Pulmonary artery endothelial cell (primary cell): Measurements from ENCODE around the gene CGN. TPM values are rescaled to one million over a fixed set of nuclear protein-coding genes. Genes with fewer than 3 reads are reported as not detected.

Experiments
- DNase-seq: peaks from one replicate; pipeline ENCODE4 v3.0.0-alpha.2; 2011; ENCODE audit warnings: low read depth, low spot score
- total RNA-seq: library from RNA; depleted of rRNA; stranded (reverse); fragments of >200 nt; gene quantifications from 2 replicates; pipeline ENCODE4 v1.2.3, GENCODE V29; 2014

CGN gene
- total RNA-seq: 0.71 and 0.79 TPM in 2 replicates

- peak; percentile 49 for DNase-seq
Observed at GRCh38 chr1:151510957-151511635, at the start of gene CGN. Gene CGN, plus strand, starts transcription at chr1:151511387. Its CDS starts 7,133 bp downstream, at chr1:151518520.

GRCh38 chr1:151461694-151462093 lies 49.5 kb upstream of the CGN start:
- DNase-seq: no peak

GRCh38 chr1:151465026-151465425 lies 46.2 kb upstream of the CGN start:
- DNase-seq: no peak

GRCh38 chr1:151472856-151473731 lies 38.1 kb upstream of the CGN start:
- DNase-seq: peak; percentile 17

- no peak for DNase-seq
Observed at GRCh38 chr1:151474745-151475144, 36.4 kb upstream of the CGN start.

GRCh38 chr1:151475175-151475574 lies 36.0 kb upstream of the CGN start:
- DNase-seq: no peak

- DNase-seq: no peak
Observed at GRCh38 chr1:151476083-151476482, 35.1 kb upstream of the CGN start.

GRCh38 chr1:151477066-151477465 lies 34.1 kb upstream of the CGN start:
- DNase-seq: no peak

GRCh38 chr1:151478140-151478812 lies 32.9 kb upstream of the CGN start:
- no peak for DNase-seq

GRCh38 chr1:151478923-151479322 lies 32.3 kb upstream of the CGN start:
- no peak for DNase-seq

- DNase-seq: no peak
Observed at GRCh38 chr1:151479462-151479861, 31.7 kb upstream of the CGN start.

- no peak for DNase-seq
Observed at GRCh38 chr1:151482017-151482416, 29.2 kb upstream of the CGN start.

- no peak for DNase-seq
Observed at GRCh38 chr1:151485685-151486255, 25.4 kb upstream of the CGN start.

GRCh38 chr1:151486557-151486956 lies 24.6 kb upstream of the CGN start:
- DNase-seq: no peak

- DNase-seq: no peak
Observed at GRCh38 chr1:151491641-151492040, 19.5 kb upstream of the CGN start.

- no peak for DNase-seq
Observed at GRCh38 chr1:151492120-151492519, 19.1 kb upstream of the CGN start.

- DNase-seq: no peak
Observed at GRCh38 chr1:151493042-151493441, 18.1 kb upstream of the CGN start.

GRCh38 chr1:151494741-151495281 lies 16.4 kb upstream of the CGN start:
- peak; percentile 50 for DNase-seq

GRCh38 chr1:151495316-151495715 lies 15.9 kb upstream of the CGN start:
- no peak for DNase-seq

- no peak for DNase-seq
Observed at GRCh38 chr1:151499365-151499764, 11.8 kb upstream of the CGN start.

GRCh38 chr1:151499930-151500329 lies 11.3 kb upstream of the CGN start:
- no peak for DNase-seq

GRCh38 chr1:151501474-151501873 lies 9.7 kb upstream of the CGN start:
- no peak for DNase-seq
